DMS 273 treated with DMSO at 0.1 percent for 48 hours (cell line): ENCODE measurements around the gene KDM4E.
"Not testable (repeated sequence)": the region's sequence is repeated elsewhere in the genome, so short reads cannot be mapped to it uniquely, and the experiment has no call there.

ENCODE experiments used
- DNase-seq: peaks from one replicate; lab custom pipeline; 2025; lab: John Stamatoyannopoulos, UW

Gene KDM4E

GRCh38 chr11:95024958-95025357 lies at the start of gene KDM4E:
KDM4E (plus strand) TSS chr11:95025258; CDS start chr11:95025558, 300 bp downstream.
- no peak for DNase-seq

GRCh38 chr11:94975599-94975998 lies 49.5 kb upstream of the KDM4E start:
- no peak for DNase-seq

- DNase-seq, result no peak
Observed at GRCh38 chr11:94987378-94987777, 37.7 kb upstream of the KDM4E start.

GRCh38 chr11:94988748-94989147 lies 36.3 kb upstream of the KDM4E start:
- DNase-seq, result no peak

GRCh38 chr11:94993400-94993943 lies 31.6 kb upstream of the KDM4E start:
- no peak for DNase-seq

- DNase-seq, result no peak
Observed at GRCh38 chr11:94997437-94997836, 27.6 kb upstream of the KDM4E start.

GRCh38 chr11:94998285-94998684 lies 26.8 kb upstream of the KDM4E start:
- DNase-seq, result no peak

GRCh38 chr11:95003716-95004115 lies 21.3 kb upstream of the KDM4E start:
- DNase-seq, result no peak

GRCh38 chr11:95005642-95006041 lies 19.4 kb upstream of the KDM4E start:
- DNase-seq, result no peak

- no peak for DNase-seq
Observed at GRCh38 chr11:95011376-95011775, 13.7 kb upstream of the KDM4E start.

- DNase-seq, result no peak
Observed at GRCh38 chr11:95014184-95014821, 10.8 kb upstream of the KDM4E start.

GRCh38 chr11:95016139-95016538 lies 8.9 kb upstream of the KDM4E start:
- DNase-seq, result no peak

GRCh38 chr11:95021468-95021867 lies 3.6 kb upstream of the KDM4E start:
- DNase-seq, result not testable (repeated sequence)

- not testable (repeated sequence) for DNase-seq
Observed at GRCh38 chr11:95025594-95025993, 536 bp downstream of the KDM4E start.

- DNase-seq, result no peak
Observed at GRCh38 chr11:95028357-95028756, 3.3 kb downstream of the KDM4E start.

GRCh38 chr11:95033051-95033450 lies 8.0 kb downstream of the KDM4E start:
- no peak for DNase-seq

- no peak for DNase-seq
Observed at GRCh38 chr11:95035316-95035715, 10.3 kb downstream of the KDM4E start.

GRCh38 chr11:95037356-95038035 lies 12.4 kb downstream of the KDM4E start:
- DNase-seq, result not testable (repeated sequence)

- DNase-seq, result no peak
Observed at GRCh38 chr11:95042239-95042638, 17.2 kb downstream of the KDM4E start.

- no peak for DNase-seq
Observed at GRCh38 chr11:95042906-95043305, 17.8 kb downstream of the KDM4E start.

- no peak for DNase-seq
Observed at GRCh38 chr11:95044010-95044409, 19.0 kb downstream of the KDM4E start.

GRCh38 chr11:95045812-95046211 lies 20.8 kb downstream of the KDM4E start:
- DNase-seq, result no peak

- DNase-seq, result not testable (repeated sequence)
Observed at GRCh38 chr11:95049122-95049521, 24.1 kb downstream of the KDM4E start, which contains the start of gene KDM4F. KDM4F (plus strand) TSS chr11:95049422.
